ENCODE measurements around the gene RPS29. TPM values are rescaled to one million over a fixed set of nuclear protein-coding genes. Genes with fewer than 3 reads are reported as not detected.
A peak's percentile ranks its signal among the peaks of the same experiment; 100 is the strongest.

RPS29 gene
- 1,000 to 10,000 TPM; 2,810 to 5,742 (median 3,888) TPM for polyA plus RNA-seq
- long read RNA-seq, donor 1, result 0 reads
- long read RNA-seq, donor 2, full-length matches to known transcripts, result 1,478 of 1,478 reads
- long read RNA-seq, donor 2, partial matches to known transcripts, result 0 of 1,478 reads
- long read RNA-seq, donor 2, other reads (novel, unspliced or antisense), result 0 of 1,478 reads
- long read RNA-seq, donor 3, full-length matches to known transcripts, result 2,512 of 2,556 reads
- long read RNA-seq, donor 3, partial matches to known transcripts, result 44 of 2,556 reads
- long read RNA-seq, donor 3, other reads (novel, unspliced or antisense), result 0 of 2,556 reads
- long read RNA-seq, donor 4, transcript RPS29-201 (3 exons, 296 nt), result major isoform, 116 of 123 reads
- long read RNA-seq, donor 4, transcript RPS29-207 (2 exons, 499 nt), result minor isoform, 6 of 123 reads
- long read RNA-seq, donor 4, partial matches to known transcripts, result 0 of 123 reads
- long read RNA-seq, donor 4, other reads (novel, unspliced or antisense), result 0 of 123 reads
- long read RNA-seq, donor 5, full-length matches to known transcripts, result 783 of 793 reads
- long read RNA-seq, donor 5, partial matches to known transcripts, result 10 of 793 reads
- long read RNA-seq, donor 5, other reads (novel, unspliced or antisense), result 0 of 793 reads
- long read RNA-seq, donor 6, full-length matches to known transcripts, result 1,883 of 1,883 reads
- long read RNA-seq, donor 6, partial matches to known transcripts, result 0 of 1,883 reads
- long read RNA-seq, donor 6, other reads (novel, unspliced or antisense), result 0 of 1,883 reads
- long read RNA-seq, donor 7, result 0 reads
- long read RNA-seq, donor 8, full-length matches to known transcripts, result 259 of 259 reads
- long read RNA-seq, donor 8, partial matches to known transcripts, result 0 of 259 reads
- long read RNA-seq, donor 8, other reads (novel, unspliced or antisense), result 0 of 259 reads
- long read RNA-seq, donor 9, full-length matches to known transcripts, result 417 of 423 reads
- long read RNA-seq, donor 9, partial matches to known transcripts, result 6 of 423 reads
- long read RNA-seq, donor 9, other reads (novel, unspliced or antisense), result 0 of 423 reads
- long read RNA-seq, donor 10, full-length matches to known transcripts, result 3,281 of 3,281 reads
- long read RNA-seq, donor 10, partial matches to known transcripts, result 0 of 3,281 reads
- long read RNA-seq, donor 10, other reads (novel, unspliced or antisense), result 0 of 3,281 reads

- peaks cover 0 to 22% (median 2%) of the 10 kb centered on the region in 3 donors for H3K36me3 ChIP-seq (ENCODE audit: control insufficient read depth in 3 of 3, insufficient read depth in 2 of 3, low read depth in 1 of 3, low read length in 3 of 3)
- H3K4me3 ChIP-seq (ENCODE audit: low read depth in 1 of 3, low read length in 3 of 3), result peak within 1 kb of the TSS; percentile 80 to 96 (median 87)
- peak within 1 kb of the TSS; percentile 89 to 98 (median 91) for H3K27ac ChIP-seq (ENCODE audit: low read depth in 1 of 3, low read length in 2 of 3)
- WGBS, 3 donors, result 0% methylated on average over 53 to 55 of the region's 55 CpGs
- no peaks in the 10 kb centered on the region for H3K27me3 ChIP-seq (ENCODE audit: control insufficient read depth in 3 of 3, insufficient read depth in 3 of 3, low read length in 3 of 3)
- DNase-seq, result peak; percentile 100
- H3K4me1 ChIP-seq (ENCODE audit: control insufficient read depth in 3 of 3, insufficient read depth in 2 of 3, low read depth in 1 of 3, low read length in 2 of 3), result peaks cover 0 to 10% (median 2%) of the 10 kb centered on the region in 3 donors
- no peaks in the 10 kb centered on the region for H3K9me3 ChIP-seq (ENCODE audit: control insufficient read depth in 2 of 2, insufficient read depth in 1 of 2, low read depth in 1 of 2, low read length in 1 of 2)
- FAIRE-seq, result no peak
Measured at GRCh38 chr14:49585803-49586672, at the start of gene RPS29. TSS of gene RPS29 (minus strand) at chr14:49586380. CDS start at chr14:49586346, 34 bp downstream.

GRCh38 chr14:49634547-49635334, 48.6 kb upstream of the RPS29 start, which contains the start of gene DNAAF2:
TSS of gene DNAAF2 (minus strand) at chr14:49635244. CDS start at chr14:49635149, 95 bp downstream.
- H3K9me3 ChIP-seq (ENCODE audit: control insufficient read depth in 2 of 2, insufficient read depth in 1 of 2, low read depth in 1 of 2, low read length in 1 of 2), result no peaks in the 10 kb centered on the region
- H3K27me3 ChIP-seq (ENCODE audit: control insufficient read depth in 3 of 3, insufficient read depth in 3 of 3, low read length in 3 of 3), result no peaks in the 10 kb centered on the region
- DNase-seq (peak; percentile 67 to 91), FAIRE-seq (no peak)
- H3K27ac ChIP-seq (ENCODE audit: low read depth in 1 of 3, low read length in 2 of 3), result peak within 1 kb of the TSS; percentile 80 to 99 (median 96)
- peak within 1 kb of the TSS; percentile 71 to 95 (median 74) for H3K4me3 ChIP-seq (ENCODE audit: low read depth in 1 of 3, low read length in 3 of 3)
- peaks cover 2 to 19% (median 4%) of the 10 kb centered on the region in 3 donors for H3K36me3 ChIP-seq (ENCODE audit: control insufficient read depth in 3 of 3, insufficient read depth in 2 of 3, low read depth in 1 of 3, low read length in 3 of 3)
- H3K4me1 ChIP-seq (ENCODE audit: control insufficient read depth in 3 of 3, insufficient read depth in 2 of 3, low read depth in 1 of 3, low read length in 2 of 3), result peaks cover 0 to 13% (median under 1%) of the 10 kb centered on the region in 3 donors
- 0 to 1% (median 0%) methylated on average over 72 to 80 of the region's 80 CpGs for WGBS, 3 donors

GRCh38 chr14:49633640-49634546, 47.7 kb upstream of the RPS29 start:
- no peak for FAIRE-seq
- WGBS, 3 donors, result 0% methylated on average over 57 to 101 of the region's 101 CpGs
- H3K9me3 ChIP-seq (ENCODE audit: control insufficient read depth in 2 of 2, insufficient read depth in 1 of 2, low read depth in 1 of 2, low read length in 1 of 2), result no peaks in the 10 kb centered on the region
- peaks cover 0 to 13% (median 0%) of the 10 kb centered on the region in 3 donors for H3K4me1 ChIP-seq (ENCODE audit: control insufficient read depth in 3 of 3, insufficient read depth in 2 of 3, low read depth in 1 of 3, low read length in 2 of 3)
- DNase-seq, result peak; percentile 94 to 97
- peaks cover 2 to 20% (median 4%) of the 10 kb centered on the region in 3 donors for H3K36me3 ChIP-seq (ENCODE audit: control insufficient read depth in 3 of 3, insufficient read depth in 2 of 3, low read depth in 1 of 3, low read length in 3 of 3)
- no peaks in the 10 kb centered on the region for H3K27me3 ChIP-seq (ENCODE audit: control insufficient read depth in 3 of 3, insufficient read depth in 3 of 3, low read length in 3 of 3)
- peak overlapping the region; percentile 71 to 95 (median 74) for H3K4me3 ChIP-seq (ENCODE audit: low read depth in 1 of 3, low read length in 3 of 3)
- peak overlapping the region; percentile 80 to 99 (median 96) for H3K27ac ChIP-seq (ENCODE audit: low read depth in 1 of 3, low read length in 2 of 3)

- Histone ChIP-seq H3K9me3 (ENCODE audit: control insufficient read depth in 2 of 2, insufficient read depth in 1 of 2, low read depth in 1 of 2, low read length in 1 of 2) (no peaks in the 10 kb centered on the region), H3K27me3 (ENCODE audit: control insufficient read depth in 3 of 3, insufficient read depth in 3 of 3, low read length in 3 of 3) (no peaks in the 10 kb centered on the region), H3K4me1 (ENCODE audit: control insufficient read depth in 3 of 3, insufficient read depth in 2 of 3, low read depth in 1 of 3, low read length in 2 of 3) (peaks cover 0 to 9% (median 5%) of the 10 kb centered on the region in 3 donors), H3K36me3 (ENCODE audit: control insufficient read depth in 3 of 3, insufficient read depth in 2 of 3, low read depth in 1 of 3, low read length in 3 of 3) (peaks cover 0 to 19% (median 1%) of the 10 kb centered on the region in 3 donors), H3K4me3 (ENCODE audit: low read depth in 1 of 3, low read length in 3 of 3) (peak overlapping the region in 1 of 3 donors; percentile 35), H3K27ac (ENCODE audit: low read depth in 1 of 3, low read length in 2 of 3) (peak overlapping the region; percentile 21 to 36 (median 24))
- DNase-seq (peak; percentile 65 to 77), FAIRE-seq (no peak)
- 12 to 51% (median 16%) methylated on average over 6 of the region's 6 CpGs for WGBS, 3 donors
Measured at GRCh38 chr14:49623941-49624839, 38.0 kb upstream of the RPS29 start.

- Histone ChIP-seq H3K9me3 (ENCODE audit: control insufficient read depth in 2 of 2, insufficient read depth in 1 of 2, low read depth in 1 of 2, low read length in 1 of 2) (no peaks in the 10 kb centered on the region), H3K27ac (ENCODE audit: low read depth in 1 of 3, low read length in 2 of 3) (peak overlapping the region in 2 of 3 donors; percentile 6 to 24), H3K4me1 (ENCODE audit: control insufficient read depth in 3 of 3, insufficient read depth in 2 of 3, low read depth in 1 of 3, low read length in 2 of 3) (peaks cover 0 to 9% (median 5%) of the 10 kb centered on the region in 3 donors), H3K36me3 (ENCODE audit: control insufficient read depth in 3 of 3, insufficient read depth in 2 of 3, low read depth in 1 of 3, low read length in 3 of 3) (peaks cover 0 to 17% (median 1%) of the 10 kb centered on the region in 3 donors), H3K4me3 (ENCODE audit: low read depth in 1 of 3, low read length in 3 of 3) (peak overlapping the region in 1 of 3 donors; percentile 35), H3K27me3 (ENCODE audit: control insufficient read depth in 3 of 3, insufficient read depth in 3 of 3, low read length in 3 of 3) (no peaks in the 10 kb centered on the region)
- 11 to 44% (median 14%) methylated on average over 3 of the region's 3 CpGs for WGBS, 3 donors
- no peak for FAIRE-seq
- DNase-seq, result no peak
Measured at GRCh38 chr14:49623387-49623786, 37.2 kb upstream of the RPS29 start.

Measured in small intestine (tissue), 16 donors.